ENCODE results near the gene WSCD2.

WSCD2 gene

GRCh38 chr12:108297895-108298760, 169.0 kb downstream of the WSCD2 start:
- H3K9ac ChIP-seq (ENCODE audit: low read length) = no peak overlapping the region
- no peak overlapping the region for H2BK120ac ChIP-seq (ENCODE audit: low read depth, low read length)
- no peaks in the 10 kb centered on the region for H3K79me1 ChIP-seq (ENCODE audit: low read length)
- H3K27me3 ChIP-seq (ENCODE audit: insufficient read depth, low read length, poor library complexity) = no peaks in the 10 kb centered on the region
- no peak overlapping the region for H2BK5ac ChIP-seq (ENCODE audit: low read length)
- no peak for DNase-seq
- no peak overlapping the region for H2BK15ac ChIP-seq (replicated peaks; ENCODE audit: low read depth)
- no peak overlapping the region for H3K4ac ChIP-seq (ENCODE audit: low read depth, low read length)
- no peak overlapping the region for H4K8ac ChIP-seq (ENCODE audit: low read depth, low read length)
- no peaks in the 10 kb centered on the region for H3K79me2 ChIP-seq (ENCODE audit: control insufficient read depth, insufficient read depth, low read length)
- H3K4me1 ChIP-seq (ENCODE audit: control insufficient read depth, low read depth, low read length) = no peaks in the 10 kb centered on the region
- no peak overlapping the region for H3K18ac ChIP-seq (ENCODE audit: low read length)
- no peak overlapping the region for H2AK5ac ChIP-seq (ENCODE audit: low read length)
- H3K4me2 ChIP-seq (ENCODE audit: low read length) = no peak overlapping the region
- no peaks in the 10 kb centered on the region for H3K36me3 ChIP-seq (ENCODE audit: control insufficient read depth, insufficient read depth, low read length)
- no peak overlapping the region for H3K27ac ChIP-seq (ENCODE audit: low read depth, low read length)
- no CpG with 5 or more reads among the region's 6 CpGs for WGBS (ENCODE audit: extremely low coverage, insufficient coverage, low lambda C conversion rate)
- H3K56ac ChIP-seq (ENCODE audit: low read length) = no peak overlapping the region
- no peak overlapping the region for H3K23ac ChIP-seq (ENCODE audit: low read length)
- no peak overlapping the region for H3K4me3 ChIP-seq (ENCODE audit: low read length)
- no peak overlapping the region for H4K5ac ChIP-seq (ENCODE audit: low read length)

- H3K79me1 ChIP-seq (ENCODE audit: low read length) = no peaks in the 10 kb centered on the region
- H2BK120ac ChIP-seq (ENCODE audit: low read depth, low read length) = no peak overlapping the region
- H2BK15ac ChIP-seq (replicated peaks; ENCODE audit: low read depth) = no peak overlapping the region
- H2BK5ac ChIP-seq (ENCODE audit: low read length) = no peak overlapping the region
- H4K5ac ChIP-seq (ENCODE audit: low read length) = no peak overlapping the region
- peaks cover under 1% of the 10 kb centered on the region for H3K4me1 ChIP-seq (ENCODE audit: control insufficient read depth, low read depth, low read length)
- H3K4me3 ChIP-seq (ENCODE audit: low read length) = no peak overlapping the region
- H3K27me3 ChIP-seq (ENCODE audit: insufficient read depth, low read length, poor library complexity) = no peaks in the 10 kb centered on the region
- no peaks in the 10 kb centered on the region for H3K79me2 ChIP-seq (ENCODE audit: control insufficient read depth, insufficient read depth, low read length)
- no peak overlapping the region for H3K4me2 ChIP-seq (ENCODE audit: low read length)
- DNase-seq = no peak
- H3K23ac ChIP-seq (ENCODE audit: low read length) = no peak overlapping the region
- H3K36me3 ChIP-seq (ENCODE audit: control insufficient read depth, insufficient read depth, low read length) = no peaks in the 10 kb centered on the region
- no CpG with 5 or more reads among the region's 6 CpGs for WGBS (ENCODE audit: extremely low coverage, insufficient coverage, low lambda C conversion rate)
- H3K4ac ChIP-seq (ENCODE audit: low read depth, low read length) = no peak overlapping the region
- H3K27ac ChIP-seq (ENCODE audit: low read depth, low read length) = no peak overlapping the region
- H4K8ac ChIP-seq (ENCODE audit: low read depth, low read length) = no peak overlapping the region
- H3K9ac ChIP-seq (ENCODE audit: low read length) = no peak overlapping the region
- no peak overlapping the region for H2AK5ac ChIP-seq (ENCODE audit: low read length)
- H3K56ac ChIP-seq (ENCODE audit: low read length) = no peak overlapping the region
- H3K18ac ChIP-seq (ENCODE audit: low read length) = no peak overlapping the region
These were observed 169.7 kb downstream of the WSCD2 start for GRCh38 chr12:108298761-108299275.

GRCh38 chr12:108299516-108299915, 170.4 kb downstream of the WSCD2 start:
- Histone ChIP-seq H3K4me1 (ENCODE audit: control insufficient read depth, low read depth, low read length) (peaks cover 6% of the 10 kb centered on the region), H2AK5ac (ENCODE audit: low read length) (no peak overlapping the region), H3K36me3 (ENCODE audit: control insufficient read depth, insufficient read depth, low read length) (no peaks in the 10 kb centered on the region)

More at GRCh38 chr12:108299516-108299915, 170.4 kb downstream of the WSCD2 start:
- WGBS (ENCODE audit: extremely low coverage, insufficient coverage, low lambda C conversion rate) = no CpG with 5 or more reads among the region's 4 CpGs
- no peak overlapping the region for H3K56ac ChIP-seq (ENCODE audit: low read length)
- no peak overlapping the region for H3K4ac ChIP-seq (ENCODE audit: low read depth, low read length)
- H3K27ac ChIP-seq (ENCODE audit: low read depth, low read length) = no peak overlapping the region
- H3K79me1 ChIP-seq (ENCODE audit: low read length) = no peaks in the 10 kb centered on the region
- no peak overlapping the region for H3K18ac ChIP-seq (ENCODE audit: low read length)
- H3K27me3 ChIP-seq (ENCODE audit: insufficient read depth, low read length, poor library complexity) = no peaks in the 10 kb centered on the region
- DNase-seq = no peak
- H4K5ac ChIP-seq (ENCODE audit: low read length) = no peak overlapping the region
- H3K4me2 ChIP-seq (ENCODE audit: low read length) = no peak overlapping the region
- H2BK15ac ChIP-seq (replicated peaks; ENCODE audit: low read depth) = no peak overlapping the region
- H3K79me2 ChIP-seq (ENCODE audit: control insufficient read depth, insufficient read depth, low read length) = no peaks in the 10 kb centered on the region
- H4K8ac ChIP-seq (ENCODE audit: low read depth, low read length) = no peak overlapping the region
- no peak overlapping the region for H3K4me3 ChIP-seq (ENCODE audit: low read length)
- no peak overlapping the region for H3K9ac ChIP-seq (ENCODE audit: low read length)
- no peak overlapping the region for H2BK120ac ChIP-seq (ENCODE audit: low read depth, low read length)
- H3K23ac ChIP-seq (ENCODE audit: low read length) = no peak overlapping the region
- H2BK5ac ChIP-seq (ENCODE audit: low read length) = no peak overlapping the region

All from mesendoderm (in vitro differentiated cells).